Renal cortex interstitium (tissue), 11 donors: ENCODE results near the gene KLF15. TPM values are rescaled to one million over a fixed set of nuclear protein-coding genes. Genes with fewer than 3 reads are reported as not detected.

Source experiments
- DNase-seq, 11 donors: peaks; one replicate each; pipeline ENCODE4 v3.0.0-alpha.2; 2013; ENCODE audit warnings: low read depth in 9 of 11, low spot score in 4 of 11; ENCODE audit errors: extremely low read depth in 1 of 11
- polyA plus RNA-seq, 3 donors: library from polyadenylated mRNA; unstranded; fragments of 120-200 nt; gene quantifications; one replicate each; pipeline ENCODE4 v1.2.1, GENCODE V29; 2013; ENCODE audit not compliant: insufficient read length in 3 of 3

The KLF15 gene
- polyA plus RNA-seq, 3 donors = 11.9 to 15.5 (median 15.4) TPM

DNA sequence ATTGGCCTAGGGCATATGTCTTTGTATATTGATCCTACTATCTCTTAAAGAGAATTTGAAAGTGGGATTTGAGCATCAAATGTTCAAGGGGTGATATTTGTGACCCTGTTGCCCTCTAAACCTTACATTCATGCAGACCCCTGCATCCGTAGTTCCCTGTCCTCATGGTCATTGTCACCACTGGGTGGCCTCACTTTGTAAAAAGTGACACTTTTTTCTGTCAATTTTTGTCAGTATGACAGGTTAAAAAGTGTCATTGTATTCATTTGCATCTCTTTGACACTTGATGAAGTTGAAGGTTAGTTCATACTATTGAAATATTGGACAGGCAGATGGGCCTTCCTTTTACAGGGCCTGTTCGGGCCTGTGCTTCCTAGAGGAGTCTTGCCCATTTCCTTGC lies 12.3 kb upstream of the KLF15 start:
- DNase-seq = no peak

DNA sequence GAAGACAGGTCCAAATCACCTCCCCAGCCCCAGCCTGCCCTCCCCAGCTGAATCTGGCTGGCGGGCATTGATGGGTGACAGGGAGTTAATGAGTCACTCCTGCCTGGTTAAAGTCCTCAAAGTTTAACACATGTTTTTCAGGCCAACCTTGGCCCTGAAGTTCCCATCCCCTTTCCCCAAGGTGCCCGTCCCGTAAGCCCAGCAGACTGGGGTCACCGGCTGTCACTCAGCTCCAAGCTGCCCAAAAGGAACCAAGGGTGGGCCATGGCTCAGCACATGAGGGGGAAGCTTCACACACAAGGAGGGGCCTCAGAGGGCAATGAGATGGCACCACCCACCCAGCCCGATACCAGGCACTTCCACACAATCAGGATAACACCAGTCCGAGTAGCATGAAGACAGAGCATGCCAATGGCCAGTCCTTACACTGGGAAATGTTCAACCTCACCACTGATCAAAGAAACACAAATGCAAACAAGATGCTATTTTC lies 10.2 kb upstream of the KLF15 start:
- DNase-seq = peak in 1 of 11 donors; percentile 63

DNA sequence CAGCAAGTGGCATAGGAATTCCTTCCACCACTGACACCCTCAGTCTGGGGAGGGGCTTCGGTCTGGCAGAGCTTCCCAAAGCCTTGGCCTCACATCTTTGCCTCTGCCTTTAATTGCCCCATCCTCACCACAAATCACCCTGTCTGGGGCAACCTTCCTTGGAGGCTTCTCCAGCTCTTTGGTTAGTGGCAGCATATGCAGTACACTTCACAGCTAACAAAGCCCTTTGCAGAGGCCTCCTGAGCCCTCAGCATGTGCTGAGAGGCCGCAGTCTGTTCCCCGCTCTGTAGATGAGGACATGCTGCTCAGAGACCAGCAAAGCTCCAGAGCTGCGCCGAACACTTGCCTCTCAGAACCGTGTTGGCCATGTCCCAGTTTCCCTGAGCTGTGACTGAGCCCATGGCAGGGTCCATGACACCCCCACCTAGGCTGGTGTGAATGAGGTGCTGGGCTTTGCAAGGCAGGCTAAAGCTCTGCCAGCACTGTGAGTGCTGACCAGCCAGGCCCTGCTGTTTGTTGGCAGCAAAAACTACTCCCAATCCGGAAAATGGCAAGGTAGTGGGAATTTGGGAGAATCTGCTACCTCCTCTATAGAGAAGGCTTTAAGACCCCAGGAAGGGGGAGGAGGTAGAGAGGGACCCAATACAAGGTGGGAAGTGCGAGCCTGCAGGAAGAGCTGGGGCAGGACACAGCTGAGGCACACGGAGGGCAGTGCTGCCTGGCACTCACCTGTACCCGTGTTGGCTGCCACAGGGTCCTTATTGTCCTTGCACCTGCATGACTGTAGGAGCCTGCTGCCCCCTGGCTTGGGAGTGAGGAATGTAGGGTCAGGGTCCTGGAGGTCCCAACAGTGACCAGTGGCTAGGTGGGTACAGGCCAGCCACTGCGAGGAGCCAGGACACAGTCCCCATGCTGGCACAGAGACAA lies 8.4 kb upstream of the KLF15 start:
- DNase-seq = no peak

DNA sequence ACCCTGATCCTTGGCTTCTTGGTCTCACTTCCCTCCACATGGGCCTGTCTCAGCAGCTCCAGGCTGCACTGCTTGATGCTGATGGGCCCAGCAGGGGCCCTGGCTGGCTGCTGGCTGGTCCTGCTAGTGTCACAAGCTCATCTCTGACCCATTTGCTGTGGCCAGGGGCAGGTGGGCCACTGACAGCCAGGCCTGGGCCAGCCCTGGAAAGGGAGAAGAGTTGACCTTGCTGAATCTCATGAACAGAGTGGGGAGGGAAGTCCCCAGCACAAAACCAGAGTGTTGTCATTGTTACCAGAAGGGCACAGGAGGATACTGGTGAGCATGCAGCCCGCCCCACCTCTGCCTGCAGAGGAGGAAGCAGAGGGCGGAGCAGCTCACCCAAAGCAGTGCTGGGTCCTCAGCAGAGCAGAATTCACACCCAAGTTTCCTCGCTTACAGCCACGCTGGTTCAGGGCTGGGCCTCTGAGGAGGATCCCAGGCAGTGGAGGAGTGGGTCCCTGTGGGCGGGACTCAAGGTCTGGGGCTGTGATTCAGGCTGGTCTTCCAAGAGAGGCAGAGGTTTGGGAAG lies 7.6 kb upstream of the KLF15 start:
- no peak for DNase-seq

DNA sequence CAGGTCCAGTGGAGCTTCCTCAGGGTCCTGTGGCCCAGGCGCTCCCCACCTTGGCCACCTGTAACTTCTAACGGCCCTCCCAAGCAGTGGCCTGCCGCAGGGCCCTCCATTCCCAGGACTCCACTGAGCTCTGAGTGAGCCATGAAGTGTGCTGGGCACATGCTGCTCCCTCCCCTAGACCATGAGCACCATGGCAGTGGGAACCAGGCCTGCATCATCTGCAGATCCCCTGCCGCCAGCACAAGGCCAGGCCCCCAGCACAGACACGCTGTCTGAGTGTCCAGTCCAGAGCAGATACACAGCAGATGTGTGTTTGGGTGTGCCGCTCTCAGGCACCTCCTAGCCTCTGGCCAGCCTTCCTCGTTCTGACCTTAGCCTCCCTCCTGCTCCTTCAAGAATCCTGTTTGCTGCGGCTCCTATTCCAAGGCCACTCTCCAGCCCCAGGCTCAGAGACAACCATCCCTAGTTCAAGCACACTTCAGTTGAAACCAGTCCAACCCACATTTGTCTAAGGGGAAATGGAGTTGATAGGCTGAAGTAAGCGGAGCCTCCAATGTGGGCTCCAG lies 7.0 kb upstream of the KLF15 start:
- DNase-seq = no peak

DNA sequence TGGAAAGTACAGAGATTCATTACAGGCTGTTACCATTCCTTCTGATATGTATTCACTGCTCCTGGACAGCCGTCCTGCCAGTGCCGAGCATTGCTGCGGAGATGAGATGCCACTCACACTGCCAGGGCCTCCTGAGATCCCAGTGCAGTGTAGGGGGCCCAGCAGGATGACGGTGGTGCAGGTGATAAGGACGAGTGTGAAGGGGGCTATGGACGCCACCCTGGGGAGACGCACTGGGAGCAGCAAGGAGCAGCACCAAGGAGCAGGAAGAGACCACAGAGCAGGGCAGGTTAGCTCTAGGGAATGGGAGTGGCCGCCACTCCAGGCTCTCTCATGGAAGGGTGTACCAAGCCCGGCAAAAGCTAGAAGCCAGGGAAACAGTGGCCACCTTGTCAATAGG lies 4.0 kb upstream of the KLF15 start:
- DNase-seq = no peak

DNA sequence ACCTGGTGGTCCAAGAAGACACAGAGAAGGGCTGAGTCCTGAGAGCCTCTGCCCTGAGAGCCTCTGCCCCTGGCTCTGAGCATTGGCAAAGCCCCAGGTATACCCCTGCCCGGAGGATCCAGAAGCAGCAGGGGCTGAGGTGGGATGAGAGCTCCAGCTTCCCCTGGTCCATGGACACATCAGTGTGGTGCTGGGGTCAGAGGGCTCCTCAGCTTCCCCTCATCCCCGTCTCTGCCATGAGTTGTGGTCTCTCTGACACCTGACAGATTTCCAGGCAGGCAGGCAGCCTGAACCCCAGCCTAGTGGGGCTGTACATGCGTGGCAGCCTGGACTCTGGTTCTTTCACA lies 3.5 kb upstream of the KLF15 start:
- DNase-seq = no peak

DNA sequence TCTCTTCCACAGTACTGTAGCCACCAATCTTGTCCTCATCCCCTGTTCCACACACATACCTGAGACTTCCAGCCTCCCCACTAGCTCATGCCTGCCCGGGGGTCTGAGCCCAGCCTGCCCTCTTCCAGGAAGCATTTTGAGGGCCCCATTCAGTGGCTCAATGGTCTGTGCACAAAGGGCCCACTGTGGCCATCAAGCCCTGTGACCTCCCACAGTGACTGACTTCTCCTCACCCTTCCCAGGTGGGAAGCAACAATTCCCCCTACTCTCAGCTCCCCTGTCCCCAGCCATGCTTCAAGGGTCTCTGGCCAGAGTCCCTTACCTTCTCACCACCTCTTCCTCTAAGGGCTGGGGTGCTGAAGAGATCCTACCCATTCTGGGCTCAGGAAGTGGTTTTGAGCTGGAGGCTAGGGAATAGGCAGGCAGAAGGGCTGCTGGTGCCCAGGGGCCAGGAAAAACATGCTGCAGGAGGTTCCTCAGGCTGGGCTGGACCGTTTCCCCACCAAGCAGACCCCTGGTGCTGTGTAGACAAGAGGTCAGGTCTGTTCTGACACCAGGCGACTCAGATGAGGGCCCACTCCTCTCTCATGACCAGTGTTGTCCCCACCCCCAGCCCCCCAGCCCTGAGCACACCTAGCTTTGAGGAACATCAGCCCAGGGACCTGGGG lies 3.0 kb upstream of the KLF15 start:
- DNase-seq = no peak

DNA sequence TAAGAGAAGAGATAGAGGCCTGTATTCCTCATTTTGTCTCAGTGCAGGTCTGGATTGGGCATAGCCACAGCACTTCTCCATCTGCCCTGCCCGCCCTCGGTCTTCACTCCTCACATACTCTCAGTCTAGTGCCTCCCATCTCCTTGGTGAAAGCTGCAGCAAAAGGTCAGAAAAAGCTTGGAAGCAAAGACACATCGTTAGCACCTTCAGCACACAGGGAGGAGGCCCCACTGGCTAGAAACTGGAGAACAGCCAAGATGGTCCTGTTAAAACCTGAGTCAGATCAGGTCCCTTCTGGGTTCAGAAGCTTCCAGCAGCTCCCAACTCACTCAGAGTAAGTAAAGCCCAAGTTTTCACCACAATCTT lies 1.6 kb upstream of the KLF15 start:
- DNase-seq = no peak

DNA sequence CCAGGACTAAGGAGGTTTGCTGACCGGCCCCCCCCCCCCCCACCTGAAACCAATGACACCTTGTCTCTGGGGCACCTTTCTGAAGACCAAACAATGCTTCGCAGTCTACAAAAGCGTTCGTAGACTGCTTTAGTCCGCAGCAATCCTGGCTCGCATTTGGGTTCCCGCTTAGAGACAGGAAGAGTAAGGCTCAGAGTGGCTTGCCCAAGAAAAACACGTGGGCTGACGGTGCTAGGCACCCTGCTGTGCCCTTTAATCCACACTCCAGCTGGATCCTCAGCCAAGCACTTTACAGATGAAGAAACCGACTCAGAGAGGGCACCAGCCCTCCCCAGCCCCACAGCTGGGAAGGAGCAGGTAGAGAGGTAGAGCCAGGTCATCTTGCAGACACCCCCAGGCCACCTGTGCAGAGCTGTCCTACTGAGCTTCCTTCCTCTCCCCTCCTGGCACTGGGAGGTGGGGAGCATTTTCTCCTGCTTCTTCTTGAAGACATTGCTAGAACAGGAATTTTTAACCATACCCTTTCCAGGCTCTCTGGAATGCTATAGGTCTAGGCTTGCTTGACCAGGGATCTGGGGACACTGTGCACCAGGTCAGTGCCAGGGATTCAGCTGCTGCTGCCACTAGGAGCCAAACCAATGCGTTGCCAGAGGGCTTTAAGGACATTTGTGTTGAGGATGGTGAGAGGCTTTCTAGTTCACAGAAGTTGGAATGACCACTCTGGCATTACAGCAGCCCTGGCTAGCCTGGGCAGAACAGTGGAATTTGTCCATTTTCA lies 1.0 kb upstream of the KLF15 start:
- DNase-seq = no peak

DNA sequence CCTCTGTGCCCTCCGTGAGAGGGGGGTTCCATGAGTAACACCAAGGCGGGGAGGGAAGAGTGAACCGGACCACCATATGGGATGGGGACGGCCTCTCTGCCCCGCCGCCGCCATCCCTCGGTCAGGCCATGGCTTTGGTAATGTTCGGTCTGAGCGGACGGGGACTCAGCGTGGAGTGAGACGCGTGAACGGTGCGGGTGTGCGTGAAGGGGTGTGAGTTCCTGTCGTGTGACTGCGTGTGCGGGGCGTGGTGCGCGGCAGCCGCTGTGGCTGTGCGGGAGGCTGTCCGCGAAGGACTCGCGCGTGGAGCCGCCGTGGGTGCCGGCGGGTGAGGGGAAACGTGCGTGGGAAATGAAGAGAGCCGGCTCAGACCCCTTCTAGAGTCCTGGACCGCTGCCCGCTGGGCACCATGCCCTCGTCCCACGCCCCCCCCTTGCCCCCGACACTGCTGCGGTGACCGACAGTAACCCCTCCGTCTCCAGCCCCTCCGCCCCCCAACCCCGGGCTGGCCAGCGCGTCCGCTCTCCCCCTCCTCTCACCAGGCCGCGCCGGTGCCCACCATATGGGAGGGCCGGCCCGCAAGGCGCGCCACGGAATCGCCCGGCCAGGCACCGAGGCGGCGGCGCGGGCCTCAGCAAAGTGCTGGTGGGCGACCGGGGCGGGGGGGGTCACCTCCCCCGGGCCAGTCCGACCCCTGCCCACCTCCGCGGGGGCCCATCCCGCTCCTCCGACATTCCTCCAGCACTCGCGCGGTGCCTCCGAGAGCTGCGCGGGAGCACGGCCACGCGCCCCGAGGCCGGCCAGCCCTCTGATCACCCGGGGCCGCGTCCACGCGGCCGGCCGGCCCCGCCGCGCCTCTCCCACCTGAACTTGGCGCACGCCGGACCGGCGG lies 589 bp downstream of the KLF15 start:
- no peak for DNase-seq

DNA sequence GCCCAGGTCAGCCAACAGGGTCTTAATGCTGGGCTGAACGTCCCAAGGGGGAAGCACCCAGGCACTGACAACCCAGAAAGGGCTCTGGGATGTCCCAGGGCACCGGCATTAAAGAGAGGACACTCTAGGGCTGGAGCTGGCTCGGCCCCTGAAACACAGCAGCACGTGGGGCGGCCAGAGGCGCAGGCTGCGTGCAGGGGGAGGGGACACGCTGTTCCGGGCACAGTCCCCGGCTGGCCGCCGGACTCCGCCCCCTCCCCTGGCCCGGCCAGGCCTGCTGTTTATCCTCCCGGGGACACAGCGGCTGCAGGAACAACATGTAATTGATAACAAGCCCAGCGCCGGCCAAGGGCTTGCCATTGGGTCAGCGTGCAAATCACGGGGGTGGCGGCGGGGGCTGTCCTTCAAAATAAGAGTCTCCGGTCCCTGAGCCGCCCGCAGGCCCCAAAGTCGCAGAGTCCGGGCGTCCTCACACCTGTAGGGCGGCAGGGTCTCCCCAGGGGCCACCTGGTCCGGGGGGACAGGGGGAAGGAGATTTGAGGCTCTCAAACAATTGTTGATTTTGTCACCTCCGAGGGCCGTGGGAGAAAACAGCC lies 1.3 kb downstream of the KLF15 start:
- DNase-seq = peak; percentile 42 to 79 (median 69)

DNA sequence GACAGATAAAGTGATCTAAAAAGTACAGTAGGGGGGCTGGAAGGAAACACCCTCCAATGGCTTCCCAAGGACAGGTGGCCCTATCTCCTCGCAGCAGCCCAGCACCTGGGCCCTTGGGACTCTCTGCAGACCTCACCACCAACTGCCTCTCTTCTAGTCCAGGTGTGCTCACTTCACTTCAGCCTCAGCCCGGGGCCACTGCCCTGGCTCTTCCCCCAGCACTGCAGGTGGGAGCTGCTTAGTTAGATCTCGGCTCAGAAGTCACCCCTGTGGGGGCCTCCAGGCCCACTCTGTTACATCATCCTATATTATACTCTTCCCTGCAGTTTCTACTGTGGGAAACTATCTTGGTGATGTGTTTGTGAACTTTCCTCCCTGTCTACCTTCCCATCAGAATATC lies 2.0 kb downstream of the KLF15 start:
- no peak for DNase-seq

DNA sequence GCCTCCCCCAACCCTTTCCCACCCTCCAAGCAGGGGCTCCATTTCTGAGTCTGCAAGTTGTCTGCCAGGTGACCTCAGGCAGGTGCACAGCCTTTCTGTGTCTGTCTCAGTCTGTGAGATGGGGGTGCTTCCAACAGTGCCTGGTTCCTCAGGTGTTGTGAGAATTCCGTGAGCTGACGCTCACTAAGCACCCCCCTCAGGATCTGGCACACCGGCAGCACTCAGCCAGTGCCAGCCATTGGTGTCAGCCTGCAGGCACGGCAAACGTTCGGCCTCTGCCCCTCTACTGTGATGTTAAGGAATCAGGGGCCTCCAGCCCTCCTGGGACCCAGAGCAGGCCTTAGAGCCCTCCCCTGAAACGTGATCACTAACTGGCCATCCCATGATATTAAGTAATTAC lies 2.4 kb downstream of the KLF15 start:
- DNase-seq = no peak

DNA sequence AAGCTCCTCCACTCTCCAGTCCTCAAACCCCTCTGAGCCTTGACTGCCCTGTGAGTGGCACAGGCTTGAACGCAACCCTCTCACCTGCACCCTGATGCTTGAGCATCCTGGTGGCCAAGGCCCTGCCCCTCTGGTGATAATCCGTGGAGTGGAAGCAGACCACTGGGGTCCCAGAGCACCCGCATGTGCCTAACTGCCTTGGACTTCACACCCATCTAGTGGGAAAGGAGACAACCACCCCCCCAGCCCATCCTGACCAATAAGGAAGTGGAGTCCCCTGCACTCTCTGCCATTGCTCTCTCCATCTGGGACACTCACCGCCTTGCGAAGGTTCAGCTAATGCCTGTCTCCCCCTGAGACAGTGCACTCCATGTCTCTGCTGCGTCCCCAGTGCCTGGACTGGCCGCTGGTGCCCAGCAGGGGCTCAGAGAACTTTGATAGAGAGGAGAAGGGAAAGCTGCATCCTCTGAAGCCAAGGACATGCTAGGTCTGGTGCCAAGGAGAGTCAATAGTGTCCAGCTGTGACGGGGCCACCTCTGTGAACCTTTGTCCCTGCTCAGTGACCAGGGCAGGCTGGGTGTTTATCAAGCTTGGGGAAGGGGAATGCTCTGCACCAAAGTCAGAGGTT lies 3.4 kb downstream of the KLF15 start:
- no peak for DNase-seq

DNA sequence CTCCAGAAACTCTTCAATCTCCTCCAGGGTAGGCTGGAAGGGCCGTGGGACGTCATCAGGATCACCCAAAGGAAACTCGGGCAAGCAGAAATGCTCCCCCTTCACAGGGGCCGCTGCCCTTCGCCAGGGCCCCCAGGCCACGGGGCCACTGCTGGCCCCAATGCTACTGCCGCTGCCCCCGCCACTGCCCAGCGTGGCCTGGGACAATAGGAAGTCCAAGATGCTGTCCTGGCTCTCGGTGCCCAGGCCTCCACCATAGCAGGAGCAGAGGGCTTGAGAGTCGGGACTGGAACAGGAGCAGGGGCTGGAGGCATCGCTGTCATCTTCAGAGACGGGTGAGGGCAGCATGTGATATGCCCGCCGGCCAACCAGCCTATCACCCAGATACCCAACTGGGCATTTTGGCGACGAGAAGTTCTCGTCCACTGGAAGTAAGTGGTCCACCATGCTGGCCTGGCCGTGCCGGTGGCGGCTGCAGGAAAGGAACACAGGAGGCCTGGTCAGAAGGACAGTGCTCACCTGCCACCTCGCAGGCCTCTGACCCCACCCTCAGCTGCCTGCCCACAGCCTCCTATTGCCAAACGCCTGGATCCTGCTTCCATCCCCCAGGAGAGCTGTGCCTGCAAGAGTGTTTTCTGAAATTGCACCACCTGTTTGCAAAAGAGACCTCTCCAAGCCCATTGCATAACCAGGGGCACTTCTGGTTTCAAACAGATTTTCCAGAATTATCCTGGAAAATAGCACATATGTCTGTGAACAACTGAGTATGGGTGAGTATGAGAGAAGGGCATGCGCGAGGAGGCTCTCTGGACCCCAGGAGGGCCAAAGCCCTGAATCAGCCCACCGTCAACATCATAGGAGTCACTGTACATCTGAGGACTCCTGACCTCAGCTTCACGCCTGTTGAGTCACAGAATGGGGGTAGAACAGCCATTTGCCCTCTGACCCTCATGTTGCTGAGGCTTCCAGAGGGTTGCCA lies 4.4 kb downstream of the KLF15 start:
- no peak for DNase-seq
